Upper lobe of left lung (tissue), 6 donors: ENCODE results near the gene USP22. TPM values are rescaled to one million over a fixed set of nuclear protein-coding genes. Genes with fewer than 3 reads are reported as not detected.
A peak's percentile ranks its signal among the peaks of the same experiment; 100 is the strongest.

ENCODE experiments used
- ATAC-seq, 2 donors: fragments of 200-7000 bp; cut with Tn5 transposase; one replicate each; pipeline ENCODE4 v1.9.1; 2022; ENCODE audit warnings: mild to moderate bottlenecking in 2 of 2, moderate library complexity in 2 of 2; ENCODE audit not compliant: low FRiP score in 2 of 2
- DNase-seq, 2 donors: peaks; one replicate each; pipeline ENCODE4 v3.0.0-alpha.2; 2019 to 2020
- H3K27ac ChIP-seq, 4 donors: fragments of 200-600 bp; sonication (generic); one replicate each; pipeline ENCODE4 v1.5.1; 2016 to 2019
- H3K27me3 ChIP-seq, 4 donors: fragments of 200-600 bp; sonication (generic); one replicate each; pipeline ENCODE4 v1.5.1; 2017 to 2019
- H3K36me3 ChIP-seq, 4 donors: fragments of 200-600 bp; sonication (generic); one replicate each; pipeline ENCODE4 v1.5.1; 2016 to 2019
- H3K4me1 ChIP-seq, 4 donors: fragments of 200-600 bp; sonication (generic); one replicate each; pipeline ENCODE4 v1.5.1; 2018 to 2019
- H3K4me3 ChIP-seq, 4 donors: fragments of 200-600 bp; sonication (generic); one replicate each; pipeline ENCODE4 v1.5.1; 2017 to 2019; ENCODE audit warnings: mild to moderate bottlenecking in 2 of 4, moderate library complexity in 1 of 4
- H3K9me3 ChIP-seq, 4 donors: fragments of 200-600 bp; sonication (generic); one replicate each; pipeline ENCODE4 v1.5.1; 2018 to 2019
- CTCF ChIP-seq, 6 experiments: fragments of 450-650 bp in 4 of 6; fragments of 200-600 bp in 2 of 6; sonication (generic) in 2 of 6; IDR thresholded peaks; one replicate each; pipeline ENCODE4 v1.5.1; 2016 to 2019; ENCODE audit warnings: antibody characterized with exemption in 6 of 6
- EP300 ChIP-seq, 4 donors: sonication (generic); formaldehyde crosslinking; IDR thresholded peaks; one replicate each; pipeline ENCODE4 v1.5.1; 2017; ENCODE audit warnings: antibody characterized with exemption in 4 of 4, control low read depth in 2 of 4
- POLR2A ChIP-seq, 4 donors: fragments of 450-650 bp; IDR thresholded peaks; one replicate each; pipeline ENCODE4 v1.5.1; 2016 to 2017; ENCODE audit warnings: antibody characterized with exemption in 4 of 4, mild to moderate bottlenecking in 2 of 4
- POLR2AphosphoS5 ChIP-seq, 2 donors: sonication (generic); formaldehyde crosslinking; IDR thresholded peaks; one replicate each; pipeline ENCODE4 v1.5.1; 2017; ENCODE audit warnings: antibody characterized with exemption in 2 of 2
- whole genome bisulfite sequencing, 2 donors: methylation state at CpG; one replicate each; pipeline ENCODE4 v1.1.5; 2017 to 2018; 5-methylcytosine and 5-hydroxymethylcytosine counted together
- total RNA-seq, 6 donors: library from RNA; depleted of rRNA in 4 of 6; stranded (reverse); fragments of >200 nt in 4 of 6; gene quantifications; one replicate each; pipeline versions ENCODE4 v1.1.0 to v1.2.1, GENCODE V29; 2016 to 2021
- donor health status: DM: no; HTN: no; CAD: no; lungs with moderate emphysema.
- donor health status: DM: no; HTN: yes; CAD: no; lungs with severe emphysema.

The USP22 gene
- total RNA-seq, 6 donors from 2014 or later, result 134 to 302 (median 177) TPM

- ATAC-seq, result no peak
Measured at GRCh38 chr17:21024024-21024423, 18.8 kb downstream of the USP22 start.

DNA sequence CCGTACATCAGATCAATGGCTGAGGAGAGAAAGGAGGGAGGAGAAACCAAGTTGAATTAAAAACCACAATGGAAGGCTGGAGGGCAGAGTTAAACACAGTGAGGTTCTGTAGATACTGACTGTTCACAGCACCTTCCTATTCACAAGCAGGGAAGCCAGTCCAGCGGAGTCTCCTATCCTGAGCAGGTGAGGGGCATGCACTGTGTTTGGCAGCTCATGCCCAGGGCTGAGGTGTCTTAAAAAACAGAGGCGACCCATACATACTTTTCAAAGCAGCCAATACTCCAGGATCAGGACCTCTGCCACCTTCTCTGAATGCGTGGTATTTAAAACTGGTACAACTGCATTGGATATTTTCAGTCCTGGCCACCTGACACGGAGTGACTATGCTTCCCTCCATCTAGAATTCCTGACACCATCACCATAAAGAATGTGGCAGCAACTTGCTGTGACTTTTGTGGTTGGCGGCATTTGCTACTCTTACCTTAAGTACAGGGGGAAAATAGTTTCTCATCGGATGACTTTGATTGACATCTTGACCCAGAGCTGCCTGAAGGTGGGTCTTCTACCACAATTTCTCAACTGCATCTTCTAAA is 21.5 kb downstream of the USP22 start:
- H3K4me3 ChIP-seq, result no peak overlapping the region
- H3K4me1 ChIP-seq, result peaks cover 4 to 20% (median 8%) of the 10 kb centered on the region in 4 donors
- no peak for ATAC-seq
- TF ChIP-seq POLR2A (IDR thresholded peaks at IDR 0.05) (no peak), EP300 (IDR thresholded peaks at IDR 0.05) (no peak), POLR2AphosphoS5 (IDR thresholded peaks at IDR 0.05) (no peak), CTCF (IDR thresholded peaks at IDR 0.05) (no peak)
- H3K36me3 ChIP-seq, result peaks cover 41 to 87% (median 65%) of the 10 kb centered on the region in 4 donors
- H3K27me3 ChIP-seq, result no peaks in the 10 kb centered on the region
- no peaks in the 10 kb centered on the region for H3K9me3 ChIP-seq
- 76 to 89% methylated on average over 7 of the region's 7 CpGs for WGBS, 2 donors
- no peak for DNase-seq
- no peak overlapping the region for H3K27ac ChIP-seq

More at GRCh38 chr17:21024024-21024423, 18.8 kb downstream of the USP22 start:
- no peak for DNase-seq
- TF ChIP-seq POLR2AphosphoS5 (IDR thresholded peaks at IDR 0.05), result no peak
- no peak for TF ChIP-seq EP300 (IDR thresholded peaks at IDR 0.05)
- TF ChIP-seq POLR2A (IDR thresholded peaks at IDR 0.05), result no peak
- TF ChIP-seq CTCF (IDR thresholded peaks at IDR 0.05), result no peak
- H3K36me3 ChIP-seq, result peaks cover 18 to 82% (median 59%) of the 10 kb centered on the region in 4 donors
- H3K4me3 ChIP-seq, result no peak overlapping the region
- WGBS, 2 donors, result 48 to 51% methylated on average over 8 of the region's 8 CpGs
- no peak overlapping the region for H3K27ac ChIP-seq
- peaks cover 8 to 23% (median 12%) of the 10 kb centered on the region in 4 donors for H3K4me1 ChIP-seq
- no peaks in the 10 kb centered on the region for H3K9me3 ChIP-seq
- H3K27me3 ChIP-seq, result no peaks in the 10 kb centered on the region

DNA sequence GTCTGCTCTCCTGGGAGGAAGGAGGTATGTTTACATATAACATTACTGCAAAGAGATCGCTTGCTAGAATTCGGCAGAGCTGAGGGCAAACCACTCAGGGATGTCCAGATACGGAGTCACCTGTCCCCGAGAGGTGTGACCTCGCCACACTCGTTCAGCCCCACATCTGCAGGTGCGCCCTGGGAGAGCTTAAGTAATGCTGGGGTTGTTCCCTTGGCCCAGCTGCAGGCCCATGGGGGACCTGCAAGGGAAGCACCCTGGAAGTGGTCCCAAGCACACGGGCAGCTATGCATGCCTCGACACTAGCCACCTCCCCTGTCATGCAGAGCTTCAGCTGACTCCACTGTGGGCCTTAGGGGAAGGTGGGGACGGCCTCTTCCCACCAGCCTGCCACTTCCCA is 22.2 kb downstream of the USP22 start:
- ATAC-seq (no peak), DNase-seq (no peak)
- H3K9me3 ChIP-seq, result no peaks in the 10 kb centered on the region
- no peak overlapping the region for H3K4me3 ChIP-seq
- TF ChIP-seq POLR2AphosphoS5 (IDR thresholded peaks at IDR 0.05) (no peak), EP300 (IDR thresholded peaks at IDR 0.05) (no peak), CTCF (IDR thresholded peaks at IDR 0.05) (no peak), POLR2A (IDR thresholded peaks at IDR 0.05) (no peak)
- H3K27me3 ChIP-seq, result no peaks in the 10 kb centered on the region
- no peak overlapping the region for H3K27ac ChIP-seq
- peaks cover 46 to 87% (median 66%) of the 10 kb centered on the region in 4 donors for H3K36me3 ChIP-seq
- H3K4me1 ChIP-seq, result peaks cover 4 to 17% (median 8%) of the 10 kb centered on the region in 4 donors
- WGBS, 2 donors, result 71 to 75% methylated on average over 10 of the region's 10 CpGs

DNA sequence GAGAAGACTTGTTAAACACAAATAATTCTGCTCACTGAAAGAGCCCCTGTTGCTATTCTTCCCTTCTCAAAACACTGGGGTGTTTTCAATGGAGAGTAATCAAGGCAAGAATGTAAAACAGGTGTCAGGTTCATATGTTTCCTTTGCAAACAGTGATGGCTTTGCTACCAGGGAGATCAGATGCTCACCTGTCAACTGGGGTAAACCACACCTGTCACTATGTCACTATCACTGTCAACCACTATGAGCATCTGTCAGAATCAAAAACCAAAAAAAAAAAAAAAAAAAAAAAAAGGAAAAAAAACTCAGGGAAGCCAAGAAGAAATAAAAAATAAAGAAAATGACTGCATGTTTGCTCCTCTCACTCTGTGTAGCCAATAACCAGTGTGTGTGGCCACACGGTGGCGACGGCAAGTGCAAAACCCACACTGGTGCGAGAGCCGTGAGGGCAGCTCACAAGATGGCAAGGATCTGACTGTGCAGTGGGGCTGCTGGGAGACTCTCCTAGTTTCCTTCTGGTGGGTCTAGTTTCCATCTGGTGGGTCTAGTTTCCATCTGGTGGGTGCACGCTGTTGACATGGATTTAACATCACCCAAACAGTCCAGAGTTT is 22.7 kb downstream of the USP22 start:
- WGBS, 2 donors, result 68 to 69% methylated on average over 6 of the region's 6 CpGs
- no peak overlapping the region for H3K27ac ChIP-seq
- no peaks in the 10 kb centered on the region for H3K27me3 ChIP-seq
- H3K4me1 ChIP-seq, result peaks cover 4 to 12% (median 8%) of the 10 kb centered on the region in 4 donors
- ATAC-seq, result peak in 1 of 2 donors; percentile 47
- TF ChIP-seq POLR2A (IDR thresholded peaks at IDR 0.05) (no peak), CTCF (IDR thresholded peaks at IDR 0.05) (peak in 1 of 6 experiments; percentile 27), EP300 (IDR thresholded peaks at IDR 0.05) (no peak), POLR2AphosphoS5 (IDR thresholded peaks at IDR 0.05) (no peak)
- H3K9me3 ChIP-seq, result no peaks in the 10 kb centered on the region
- H3K36me3 ChIP-seq, result peaks cover 47 to 87% (median 69%) of the 10 kb centered on the region in 4 donors
- no peak for DNase-seq
- no peak overlapping the region for H3K4me3 ChIP-seq
